Pancreas (tissue), 10 donors: ENCODE results near the gene ST6GAL1. TPM values are rescaled to one million over a fixed set of nuclear protein-coding genes. Genes with fewer than 3 reads are reported as not detected.
A peak's percentile ranks its signal among the peaks of the same experiment; 100 is the strongest.

ENCODE experiments used
- ATAC-seq, 4 donors: fragments of 200-7000 bp; cut with Tn5 transposase; one replicate each; pipeline versions ENCODE4 v1.8.0 to v1.9.1; 2020; ENCODE audit warnings: mild to moderate bottlenecking in 4 of 4, moderate library complexity in 4 of 4
- DNase-seq, 6 donors: peaks; one replicate each; pipeline ENCODE4 v3.0.0-alpha.2; 2020
- FAIRE-seq: peaks from 2 replicates; lab custom pipeline; 2012; peaks lifted over from hg19 to GRCh38; lab: Jason Lieb, UNC
- H3K27ac ChIP-seq, 4 donors: fragments of 200-600 bp; sonication (generic); 1 replicate in 3 of 4; 2 replicates in 1 of 4; pipeline versions ENCODE4 v1.5.0 to v1.8.0; 2020
- H3K27me3 ChIP-seq, 4 donors: fragments of 200-600 bp; one replicate each; pipeline ENCODE4 v1.8.0; 2021
- H3K36me3 ChIP-seq, 3 donors: fragments of 200-600 bp; sonication (generic) in 1 of 3; one replicate each; pipeline versions ENCODE4 v1.5.0 to v1.8.0; 2020 to 2021
- H3K4me1 ChIP-seq, 3 donors: fragments of 200-600 bp; one replicate each; pipeline ENCODE4 v1.8.0; 2021
- H3K4me3 ChIP-seq, 4 donors: fragments of 200-600 bp; sonication (generic) in 2 of 4; one replicate each; pipeline versions ENCODE4 v1.5.0 to v1.8.0; 2020 to 2021
- H3K9me3 ChIP-seq, 4 donors: fragments of 200-600 bp; one replicate each; pipeline ENCODE4 v1.8.0; 2021
- WGBS, 2 donors: extraction: QIAGEN DNeasy Blood & Tissue Kit; methylation state at CpG; one replicate each; pipeline ENCODE4 v1.1.7; 2013; 5-methylcytosine and 5-hydroxymethylcytosine counted together
- intact Hi-C, 3 donors: fragments of 100-400 bp; cut with DNase I; formaldehyde crosslinking; loops; one replicate each; pipeline versions ENCODE4 v1.11.1 to v1.14.2; 2022
- polyA plus RNA-seq, 2 donors: library from polyadenylated mRNA; stranded (reverse); fragments of 200-250 nt; gene quantifications; one replicate each; pipeline ENCODE4 v1.2.3, GENCODE V29; 2013
- total RNA-seq, 6 donors: library from RNA; stranded (reverse); fragmentation: NEBNext Ultra II Directional in 4 of 6; extraction: Animal tissue kit (Norgen Biotek cat#: 25700) in 4 of 6; gene quantifications; one replicate each; pipeline versions ENCODE4 v1.2.1 to v1.2.4, GENCODE V29; 2021 to 2023
- TF ChIP-seq, protein P1 (sequence below), 4 donors: fragments of 200-600 bp; sonication (generic) in 3 of 4; IDR thresholded peaks; one replicate each; pipeline versions ENCODE4 v1.5.0 to v1.8.0; 2021; ENCODE audit warnings: antibody characterized with exemption in 4 of 4
- donor health status: healthy with polysubstance abuse.
- donor health status: DM: no; HTN: no; CAD: no; lungs with moderate emphysema.
- donor health status: DM: no; HTN: no; CAD: no.
- donor health status: control.
- donor health status: control.
- donor health status: Bipolar disorder and iron deficiency.
- donor health status: DM: yes; HTN: yes; CAD: no.
- donor health status: DM: no; HTN: no; CAD: no.
- donor health status: DM: no; HTN: no; CAD: no.
- donor health status: DM: yes; HTN: yes; CAD: no.

The ST6GAL1 gene
- total and polyA plus RNA-seq, 8 donors = 4.8 to 36.6 (median 8.3) TPM

DNA sequence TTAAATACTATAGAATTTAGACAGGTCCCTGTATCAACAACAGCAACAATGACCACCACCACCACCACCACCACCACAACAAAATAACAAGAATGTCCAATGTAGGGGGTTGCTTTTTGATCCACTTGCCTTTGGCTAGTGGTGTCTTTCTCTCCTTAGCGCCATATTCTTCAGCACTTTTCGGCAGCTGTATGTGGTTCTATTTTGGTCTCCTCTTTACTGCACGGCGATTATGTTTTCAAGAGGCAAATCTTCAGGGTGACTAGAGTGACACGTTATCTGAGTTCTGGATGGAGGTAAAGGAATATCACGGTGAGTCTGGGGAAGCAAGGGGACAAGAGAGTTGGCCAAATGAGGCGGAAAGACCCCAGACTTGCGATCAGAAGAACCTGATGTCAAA lies 56.1 kb downstream of the ST6GAL1 start:
- DNase-seq = no peak
- Histone ChIP-seq H3K27ac (no peak overlapping the region), H3K4me3 (no peak overlapping the region), H3K27me3 (no peaks in the 10 kb centered on the region), H3K9me3 (no peaks in the 10 kb centered on the region), H3K4me1 (peaks cover 0 to 9% (median 6%) of the 10 kb centered on the region in 3 donors), H3K36me3 (no peaks in the 10 kb centered on the region)
- ATAC-seq = no peak
- intact Hi-C loops = no loop called here
- WGBS, 2 donors = 78 to 89% methylated on average over 8 of the region's 8 CpGs
- FAIRE-seq = no peak
- TF ChIP-seq, protein P1, sequence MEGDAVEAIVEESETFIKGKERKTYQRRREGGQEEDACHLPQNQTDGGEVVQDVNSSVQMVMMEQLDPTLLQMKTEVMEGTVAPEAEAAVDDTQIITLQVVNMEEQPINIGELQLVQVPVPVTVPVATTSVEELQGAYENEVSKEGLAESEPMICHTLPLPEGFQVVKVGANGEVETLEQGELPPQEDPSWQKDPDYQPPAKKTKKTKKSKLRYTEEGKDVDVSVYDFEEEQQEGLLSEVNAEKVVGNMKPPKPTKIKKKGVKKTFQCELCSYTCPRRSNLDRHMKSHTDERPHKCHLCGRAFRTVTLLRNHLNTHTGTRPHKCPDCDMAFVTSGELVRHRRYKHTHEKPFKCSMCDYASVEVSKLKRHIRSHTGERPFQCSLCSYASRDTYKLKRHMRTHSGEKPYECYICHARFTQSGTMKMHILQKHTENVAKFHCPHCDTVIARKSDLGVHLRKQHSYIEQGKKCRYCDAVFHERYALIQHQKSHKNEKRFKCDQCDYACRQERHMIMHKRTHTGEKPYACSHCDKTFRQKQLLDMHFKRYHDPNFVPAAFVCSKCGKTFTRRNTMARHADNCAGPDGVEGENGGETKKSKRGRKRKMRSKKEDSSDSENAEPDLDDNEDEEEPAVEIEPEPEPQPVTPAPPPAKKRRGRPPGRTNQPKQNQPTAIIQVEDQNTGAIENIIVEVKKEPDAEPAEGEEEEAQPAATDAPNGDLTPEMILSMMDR (IDR thresholded peaks at IDR 0.05) = no peak

DNA sequence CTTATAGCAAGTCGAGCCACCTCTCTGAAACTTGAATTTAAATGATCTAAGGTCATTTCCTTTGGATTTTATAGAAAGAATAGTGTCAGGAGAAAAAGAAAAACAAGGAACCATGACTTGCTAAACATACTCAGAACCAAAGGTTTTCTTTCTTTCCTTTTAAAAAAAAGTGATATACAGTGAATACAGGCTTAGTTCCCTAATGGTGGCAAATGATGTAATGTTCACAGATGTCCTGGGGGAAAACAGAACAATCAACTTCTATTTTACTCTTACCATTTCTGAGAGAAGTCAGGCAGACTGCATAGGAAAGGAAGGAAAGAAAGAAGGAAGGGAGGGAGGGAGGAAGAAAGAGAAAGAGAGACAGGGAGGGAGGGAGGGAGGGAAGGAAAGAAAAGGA lies 56.5 kb downstream of the ST6GAL1 start:
- Histone ChIP-seq H3K27me3 (no peaks in the 10 kb centered on the region), H3K4me3 (no peak overlapping the region), H3K9me3 (no peaks in the 10 kb centered on the region), H3K36me3 (no peaks in the 10 kb centered on the region), H3K27ac (no peak overlapping the region), H3K4me1 (peaks cover 0 to 9% (median 6%) of the 10 kb centered on the region in 3 donors)
- 55 to 60% methylated on average over 1 of the region's 1 CpG for WGBS, 2 donors
- peak in 2 of 4 donors; percentile 26 to 54 for ATAC-seq
- FAIRE-seq = no peak
- TF ChIP-seq, protein P1 (IDR thresholded peaks at IDR 0.05) = no peak
- intact Hi-C loops = no loop called here
- DNase-seq = no peak

DNA sequence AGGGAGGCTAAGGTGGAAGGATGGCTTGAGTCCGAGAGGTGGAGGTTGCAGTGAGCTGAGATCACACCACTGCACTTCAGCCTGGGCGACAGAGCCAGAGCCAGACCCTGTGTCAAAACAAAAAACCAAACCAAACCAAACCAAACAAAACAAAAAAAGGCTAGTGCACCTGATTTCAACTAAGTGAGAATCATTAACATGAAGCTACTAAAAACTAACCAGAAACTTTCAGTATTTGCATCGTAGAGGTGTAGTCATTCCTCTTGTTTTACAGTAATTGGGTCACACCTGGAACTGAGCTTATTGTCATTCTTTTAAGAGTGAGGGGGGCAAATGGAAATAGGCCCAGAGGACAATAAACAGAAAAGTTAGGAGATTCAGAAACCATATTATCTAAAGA lies 58.5 kb downstream of the ST6GAL1 start:
- intact Hi-C loops = no loop called here
- no peak overlapping the region for H3K4me3 ChIP-seq
- no peaks in the 10 kb centered on the region for H3K36me3 ChIP-seq
- DNase-seq = no peak
- peak overlapping the region in 1 of 4 donors; percentile 37 for H3K27ac ChIP-seq
- H3K9me3 ChIP-seq = no peaks in the 10 kb centered on the region
- TF ChIP-seq, protein P1 (IDR thresholded peaks at IDR 0.05) = no peak
- FAIRE-seq = no peak
- H3K4me1 ChIP-seq = peaks cover 0 to 9% (median 6%) of the 10 kb centered on the region in 3 donors
- no peaks in the 10 kb centered on the region for H3K27me3 ChIP-seq
- ATAC-seq = no peak
- 67 to 80% methylated on average over 3 of the region's 3 CpGs for WGBS, 2 donors

DNA sequence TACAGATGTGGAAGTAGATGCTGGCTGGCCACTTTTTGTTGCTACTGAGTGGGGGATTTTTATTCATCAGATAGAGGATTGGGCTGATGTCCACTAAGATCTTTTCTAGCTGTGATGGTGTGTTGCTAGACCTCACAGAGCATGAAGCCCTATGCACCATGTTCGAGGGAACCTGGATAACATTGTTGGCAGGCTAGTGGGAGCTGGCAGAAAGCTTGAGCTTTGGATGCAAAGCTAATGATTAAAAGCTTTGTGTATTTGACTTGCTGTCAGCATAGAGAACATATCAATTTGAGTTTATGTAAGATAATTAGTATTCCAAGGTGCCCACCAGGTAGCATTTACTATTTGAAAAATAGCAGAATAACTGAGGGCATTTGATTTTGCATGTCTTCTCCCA lies 59.1 kb downstream of the ST6GAL1 start:
- Histone ChIP-seq H3K9me3 (no peaks in the 10 kb centered on the region), H3K4me3 (no peak overlapping the region), H3K27me3 (no peaks in the 10 kb centered on the region), H3K4me1 (peaks cover 0 to 9% (median 6%) of the 10 kb centered on the region in 3 donors), H3K27ac (peak overlapping the region in 2 of 4 donors; percentile 1 to 37), H3K36me3 (no peaks in the 10 kb centered on the region)
- DNase-seq (no peak), ATAC-seq (peak in 1 of 4 donors; percentile 41), FAIRE-seq (no peak)
- intact Hi-C loops = no loop called here
- TF ChIP-seq, protein P1 (IDR thresholded peaks at IDR 0.05) = no peak
- WGBS, 2 donors = 12 to 13% methylated on average over 1 of the region's 1 CpG

DNA sequence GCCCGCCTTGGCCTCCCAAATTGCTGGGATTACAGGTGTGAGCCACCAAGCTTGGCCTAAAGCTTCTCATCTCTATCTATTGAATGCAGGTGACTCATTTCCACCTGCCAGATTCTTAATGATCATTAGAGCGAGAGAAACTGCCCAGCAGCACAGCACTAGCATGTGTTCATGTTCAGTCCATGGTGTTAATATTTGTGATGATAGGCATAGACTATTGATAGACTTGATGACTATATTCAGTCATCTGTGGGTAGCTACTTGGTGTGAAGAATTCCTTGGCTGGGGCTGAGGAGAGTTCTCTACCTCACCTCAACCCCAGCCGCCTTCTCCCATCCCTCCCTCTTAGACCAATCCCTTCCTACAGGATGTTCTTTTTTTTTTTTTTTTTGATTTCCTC lies 60.0 kb downstream of the ST6GAL1 start:
- Histone ChIP-seq H3K27me3 (no peaks in the 10 kb centered on the region), H3K27ac (peak overlapping the region in 1 of 4 donors; percentile 44), H3K36me3 (no peaks in the 10 kb centered on the region), H3K4me1 (peaks cover 0 to 9% (median 6%) of the 10 kb centered on the region in 3 donors), H3K4me3 (no peak overlapping the region), H3K9me3 (no peaks in the 10 kb centered on the region)
- no peak for FAIRE-seq
- 92 to 98% methylated on average over 3 of the region's 3 CpGs for WGBS, 2 donors
- no peak for DNase-seq
- TF ChIP-seq, protein P1 (IDR thresholded peaks at IDR 0.05) = no peak
- intact Hi-C loops = no loop called here
- ATAC-seq = no peak
